Measurements from ENCODE around the gene TET1.

DNA sequence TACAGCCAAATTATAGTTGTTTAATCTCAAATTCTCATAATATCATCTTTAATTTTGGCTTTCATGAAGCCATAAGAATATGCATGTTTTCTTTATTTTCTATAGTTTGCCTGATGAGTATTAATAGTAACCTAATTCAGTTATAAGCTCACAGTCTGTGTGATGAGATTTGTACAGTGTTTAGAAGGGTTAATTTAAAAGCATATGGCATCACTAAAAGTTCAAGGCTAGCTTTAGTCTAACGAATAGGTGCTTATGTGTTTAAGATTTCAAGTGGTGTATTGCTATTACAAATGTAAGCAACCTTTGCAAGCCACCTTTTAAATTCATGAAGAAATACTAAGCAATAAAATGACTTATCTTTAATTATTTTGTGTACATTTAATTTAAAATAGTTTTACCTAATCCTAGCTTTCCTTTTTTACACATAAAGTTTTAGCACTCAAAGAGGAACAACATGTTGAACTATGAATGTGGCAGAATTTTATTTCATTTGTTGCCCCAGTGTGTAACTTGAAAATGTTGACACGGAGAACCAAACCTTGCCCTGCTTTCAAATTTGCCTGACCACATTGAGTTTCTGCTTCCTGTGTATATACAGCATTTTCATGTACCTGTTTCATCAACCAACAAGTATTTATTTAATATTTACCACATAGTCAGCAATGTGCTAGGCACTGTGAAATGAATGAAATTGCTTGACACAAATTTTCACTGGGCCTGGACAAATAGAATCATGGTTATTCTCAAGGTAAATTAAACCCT, 41.5 kb downstream of the TET1 start:
- TF ChIP-seq, protein P1, sequence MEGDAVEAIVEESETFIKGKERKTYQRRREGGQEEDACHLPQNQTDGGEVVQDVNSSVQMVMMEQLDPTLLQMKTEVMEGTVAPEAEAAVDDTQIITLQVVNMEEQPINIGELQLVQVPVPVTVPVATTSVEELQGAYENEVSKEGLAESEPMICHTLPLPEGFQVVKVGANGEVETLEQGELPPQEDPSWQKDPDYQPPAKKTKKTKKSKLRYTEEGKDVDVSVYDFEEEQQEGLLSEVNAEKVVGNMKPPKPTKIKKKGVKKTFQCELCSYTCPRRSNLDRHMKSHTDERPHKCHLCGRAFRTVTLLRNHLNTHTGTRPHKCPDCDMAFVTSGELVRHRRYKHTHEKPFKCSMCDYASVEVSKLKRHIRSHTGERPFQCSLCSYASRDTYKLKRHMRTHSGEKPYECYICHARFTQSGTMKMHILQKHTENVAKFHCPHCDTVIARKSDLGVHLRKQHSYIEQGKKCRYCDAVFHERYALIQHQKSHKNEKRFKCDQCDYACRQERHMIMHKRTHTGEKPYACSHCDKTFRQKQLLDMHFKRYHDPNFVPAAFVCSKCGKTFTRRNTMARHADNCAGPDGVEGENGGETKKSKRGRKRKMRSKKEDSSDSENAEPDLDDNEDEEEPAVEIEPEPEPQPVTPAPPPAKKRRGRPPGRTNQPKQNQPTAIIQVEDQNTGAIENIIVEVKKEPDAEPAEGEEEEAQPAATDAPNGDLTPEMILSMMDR (IDR thresholded peaks at IDR 0.05; ENCODE audit: low read depth, low read length, missing input control) = no peak
- TF ChIP-seq FOXA1 (IDR thresholded peaks at IDR 0.05) = no peak
- no peak for TF ChIP-seq RAD21 (IDR thresholded peaks at IDR 0.05)
- TF ChIP-seq, protein P2, sequence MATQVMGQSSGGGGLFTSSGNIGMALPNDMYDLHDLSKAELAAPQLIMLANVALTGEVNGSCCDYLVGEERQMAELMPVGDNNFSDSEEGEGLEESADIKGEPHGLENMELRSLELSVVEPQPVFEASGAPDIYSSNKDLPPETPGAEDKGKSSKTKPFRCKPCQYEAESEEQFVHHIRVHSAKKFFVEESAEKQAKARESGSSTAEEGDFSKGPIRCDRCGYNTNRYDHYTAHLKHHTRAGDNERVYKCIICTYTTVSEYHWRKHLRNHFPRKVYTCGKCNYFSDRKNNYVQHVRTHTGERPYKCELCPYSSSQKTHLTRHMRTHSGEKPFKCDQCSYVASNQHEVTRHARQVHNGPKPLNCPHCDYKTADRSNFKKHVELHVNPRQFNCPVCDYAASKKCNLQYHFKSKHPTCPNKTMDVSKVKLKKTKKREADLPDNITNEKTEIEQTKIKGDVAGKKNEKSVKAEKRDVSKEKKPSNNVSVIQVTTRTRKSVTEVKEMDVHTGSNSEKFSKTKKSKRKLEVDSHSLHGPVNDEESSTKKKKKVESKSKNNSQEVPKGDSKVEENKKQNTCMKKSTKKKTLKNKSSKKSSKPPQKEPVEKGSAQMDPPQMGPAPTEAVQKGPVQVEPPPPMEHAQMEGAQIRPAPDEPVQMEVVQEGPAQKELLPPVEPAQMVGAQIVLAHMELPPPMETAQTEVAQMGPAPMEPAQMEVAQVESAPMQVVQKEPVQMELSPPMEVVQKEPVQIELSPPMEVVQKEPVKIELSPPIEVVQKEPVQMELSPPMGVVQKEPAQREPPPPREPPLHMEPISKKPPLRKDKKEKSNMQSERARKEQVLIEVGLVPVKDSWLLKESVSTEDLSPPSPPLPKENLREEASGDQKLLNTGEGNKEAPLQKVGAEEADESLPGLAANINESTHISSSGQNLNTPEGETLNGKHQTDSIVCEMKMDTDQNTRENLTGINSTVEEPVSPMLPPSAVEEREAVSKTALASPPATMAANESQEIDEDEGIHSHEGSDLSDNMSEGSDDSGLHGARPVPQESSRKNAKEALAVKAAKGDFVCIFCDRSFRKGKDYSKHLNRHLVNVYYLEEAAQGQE (IDR thresholded peaks at IDR 0.05) = no peak
- TF ChIP-seq SP1 (IDR thresholded peaks at IDR 0.05) = no peak
- TF ChIP-seq GABPA (IDR thresholded peaks at IDR 0.05 in 1 of 2, conservative IDR thresholded peaks at IDR 0.05 in 1 of 2) = no peak
- TF ChIP-seq, protein P3, sequence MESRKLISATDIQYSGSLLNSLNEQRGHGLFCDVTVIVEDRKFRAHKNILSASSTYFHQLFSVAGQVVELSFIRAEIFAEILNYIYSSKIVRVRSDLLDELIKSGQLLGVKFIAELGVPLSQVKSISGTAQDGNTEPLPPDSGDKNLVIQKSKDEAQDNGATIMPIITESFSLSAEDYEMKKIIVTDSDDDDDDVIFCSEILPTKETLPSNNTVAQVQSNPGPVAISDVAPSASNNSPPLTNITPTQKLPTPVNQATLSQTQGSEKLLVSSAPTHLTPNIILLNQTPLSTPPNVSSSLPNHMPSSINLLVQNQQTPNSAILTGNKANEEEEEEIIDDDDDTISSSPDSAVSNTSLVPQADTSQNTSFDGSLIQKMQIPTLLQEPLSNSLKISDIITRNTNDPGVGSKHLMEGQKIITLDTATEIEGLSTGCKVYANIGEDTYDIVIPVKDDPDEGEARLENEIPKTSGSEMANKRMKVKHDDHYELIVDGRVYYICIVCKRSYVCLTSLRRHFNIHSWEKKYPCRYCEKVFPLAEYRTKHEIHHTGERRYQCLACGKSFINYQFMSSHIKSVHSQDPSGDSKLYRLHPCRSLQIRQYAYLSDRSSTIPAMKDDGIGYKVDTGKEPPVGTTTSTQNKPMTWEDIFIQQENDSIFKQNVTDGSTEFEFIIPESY (IDR thresholded peaks at IDR 0.05) = no peak
- TF ChIP-seq, protein P4, sequence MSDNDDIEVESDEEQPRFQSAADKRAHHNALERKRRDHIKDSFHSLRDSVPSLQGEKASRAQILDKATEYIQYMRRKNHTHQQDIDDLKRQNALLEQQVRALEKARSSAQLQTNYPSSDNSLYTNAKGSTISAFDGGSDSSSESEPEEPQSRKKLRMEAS (IDR thresholded peaks at IDR 0.05) = no peak
- no peak for TF ChIP-seq JUND (IDR thresholded peaks at IDR 0.05)
